Subcutaneous abdominal adipose tissue (tissue), 5 donors: ENCODE results near the gene MYOF.

Experiments used
- H3K27ac ChIP-seq: one replicate; pipeline ENCODE4 v1.7.0; 2013; ENCODE audit warnings: low read depth, mild to moderate bottlenecking, inconsistent platforms, low read length, moderate library complexity
- H3K27me3 ChIP-seq, 5 donors: one replicate each; pipeline ENCODE4 v1.7.0; 2013; ENCODE audit warnings: low read length in 5 of 5, inconsistent platforms in 1 of 5; ENCODE audit not compliant: control insufficient read depth in 5 of 5, insufficient read depth in 4 of 5
- H3K36me3 ChIP-seq, 5 donors: one replicate each; pipeline ENCODE4 v1.7.0; 2013; ENCODE audit warnings: low read length in 5 of 5; ENCODE audit not compliant: control insufficient read depth in 5 of 5, insufficient read depth in 5 of 5
- H3K4me1 ChIP-seq, 5 donors: one replicate each; pipeline ENCODE4 v1.7.0; 2013; ENCODE audit warnings: low read length in 5 of 5, mild to moderate bottlenecking in 3 of 5, moderate library complexity in 1 of 5; ENCODE audit not compliant: control insufficient read depth in 5 of 5, insufficient read depth in 5 of 5
- H3K4me3 ChIP-seq, 5 donors: one replicate each; pipeline ENCODE4 v1.7.0; 2013; ENCODE audit warnings: low read length in 5 of 5, low read depth in 1 of 5
- H3K9ac ChIP-seq, 5 donors: one replicate each; pipeline ENCODE4 v1.7.0; 2013; ENCODE audit warnings: low read length in 5 of 5, mild to moderate bottlenecking in 4 of 5, moderate library complexity in 3 of 5
- H3K9me3 ChIP-seq, 5 donors: one replicate each; pipeline ENCODE4 v1.7.0; 2013; ENCODE audit warnings: low read length in 5 of 5; ENCODE audit not compliant: control insufficient read depth in 5 of 5
- donor health status: healthy.
- donor health status: healthy.
- donor health status: healthy.
- donor health status: healthy.
- donor health status: healthy.

Gene MYOF

DNA sequence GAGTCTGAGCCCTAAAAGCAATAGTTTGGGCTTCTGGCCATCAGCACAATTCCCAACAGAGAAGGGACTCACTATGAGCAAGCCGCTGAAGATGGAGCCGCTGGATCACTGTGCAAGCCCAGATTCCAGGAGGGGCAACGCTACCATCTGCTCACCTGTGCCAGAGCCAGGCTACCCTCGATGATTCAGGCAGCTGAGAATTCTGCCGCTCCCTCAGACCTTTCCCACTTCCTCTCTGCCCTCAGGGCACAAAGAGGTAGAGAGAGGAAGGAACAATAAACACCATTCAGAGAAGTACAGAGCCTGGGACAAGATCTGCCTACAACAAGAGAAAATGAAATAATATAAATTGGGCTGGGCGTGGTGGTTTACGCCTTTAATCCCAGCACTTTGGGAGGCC, 98.1 kb downstream of the MYOF start:
- H3K27ac ChIP-seq = peak overlapping the region; percentile 12
- H3K9ac ChIP-seq = no peak overlapping the region
- H3K36me3 ChIP-seq = peaks cover 12 to 65% (median 38%) of the 10 kb centered on the region in 5 donors
- no peak overlapping the region for H3K4me3 ChIP-seq
- peaks cover 2 to 31% (median 16%) of the 10 kb centered on the region in 5 donors for H3K4me1 ChIP-seq
- H3K27me3 ChIP-seq = no peaks in the 10 kb centered on the region
- no peaks in the 10 kb centered on the region for H3K9me3 ChIP-seq

DNA sequence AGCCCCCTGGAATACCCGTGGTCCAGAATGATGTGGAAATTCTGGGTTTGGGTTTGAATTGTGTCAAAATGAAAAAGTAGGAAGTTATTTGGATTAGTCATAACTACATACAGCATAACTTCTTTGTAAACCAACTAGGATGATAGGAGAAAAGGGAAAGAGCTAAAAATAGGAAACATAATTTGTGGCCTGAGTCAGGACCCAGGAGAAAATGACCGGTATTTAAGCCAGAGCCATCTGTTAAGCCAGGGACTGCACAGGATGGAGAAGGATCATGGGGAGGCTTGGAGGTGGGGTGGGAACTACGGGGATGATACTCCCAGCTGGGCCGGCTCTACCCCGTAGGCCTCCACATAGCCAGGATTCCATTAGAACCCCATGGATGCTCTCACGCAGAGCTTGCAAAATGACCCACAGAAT, 98.6 kb downstream of the MYOF start:
- H3K4me1 ChIP-seq = peaks cover 2 to 31% (median 16%) of the 10 kb centered on the region in 5 donors
- H3K36me3 ChIP-seq = peaks cover 12 to 67% (median 42%) of the 10 kb centered on the region in 5 donors
- no peaks in the 10 kb centered on the region for H3K27me3 ChIP-seq
- no peak overlapping the region for H3K9ac ChIP-seq
- H3K27ac ChIP-seq = peak overlapping the region; percentile 24
- no peaks in the 10 kb centered on the region for H3K9me3 ChIP-seq
- H3K4me3 ChIP-seq = no peak overlapping the region

DNA sequence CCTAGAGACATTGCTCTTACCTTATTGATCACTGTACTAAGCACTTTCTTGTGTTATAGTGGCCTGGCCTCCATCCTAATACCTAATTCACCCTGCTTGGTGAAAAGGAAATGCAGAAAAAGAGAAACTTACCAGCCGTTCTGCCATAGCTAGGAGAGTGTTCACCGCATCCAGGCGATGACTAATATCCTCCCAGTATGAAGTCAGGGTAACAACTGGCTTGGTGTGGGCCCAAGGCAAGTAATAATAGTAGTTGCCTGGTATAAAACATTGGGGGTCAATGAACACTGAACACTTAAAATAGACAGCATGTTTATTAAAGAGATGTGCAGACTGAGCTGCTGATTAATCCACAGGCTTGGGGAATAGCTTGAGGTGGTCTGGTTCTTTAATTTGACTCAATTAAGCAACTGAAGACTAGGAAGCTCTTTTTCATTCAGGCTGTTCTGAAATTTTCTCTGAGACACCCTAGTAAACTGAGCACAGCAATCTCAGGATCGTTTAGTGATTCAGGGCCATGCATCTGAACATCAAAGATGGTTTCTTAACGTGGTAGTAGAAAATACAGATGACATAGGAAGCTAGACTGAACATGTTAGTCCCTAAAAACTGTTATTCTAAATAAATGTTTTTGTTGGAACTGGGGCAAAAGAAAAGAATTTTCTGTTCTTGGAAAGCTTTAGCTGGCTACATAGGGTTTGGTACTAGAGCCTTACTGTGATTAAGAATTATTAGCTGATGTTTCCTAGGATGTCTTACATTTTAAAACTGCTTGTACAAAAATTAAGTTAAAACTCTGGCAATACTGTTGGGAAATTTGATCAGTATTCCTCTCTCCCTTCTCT, 102.2 kb downstream of the MYOF start:
- H3K9me3 ChIP-seq = no peaks in the 10 kb centered on the region
- H3K36me3 ChIP-seq = peaks cover 19 to 51% (median 41%) of the 10 kb centered on the region in 5 donors
- peak overlapping the region in 1 of 5 donors; percentile 3 for H3K9ac ChIP-seq
- H3K4me1 ChIP-seq = peaks cover 0 to 22% (median 13%) of the 10 kb centered on the region in 5 donors
- no peaks in the 10 kb centered on the region for H3K27me3 ChIP-seq
- no peak overlapping the region for H3K27ac ChIP-seq
- no peak overlapping the region for H3K4me3 ChIP-seq

DNA sequence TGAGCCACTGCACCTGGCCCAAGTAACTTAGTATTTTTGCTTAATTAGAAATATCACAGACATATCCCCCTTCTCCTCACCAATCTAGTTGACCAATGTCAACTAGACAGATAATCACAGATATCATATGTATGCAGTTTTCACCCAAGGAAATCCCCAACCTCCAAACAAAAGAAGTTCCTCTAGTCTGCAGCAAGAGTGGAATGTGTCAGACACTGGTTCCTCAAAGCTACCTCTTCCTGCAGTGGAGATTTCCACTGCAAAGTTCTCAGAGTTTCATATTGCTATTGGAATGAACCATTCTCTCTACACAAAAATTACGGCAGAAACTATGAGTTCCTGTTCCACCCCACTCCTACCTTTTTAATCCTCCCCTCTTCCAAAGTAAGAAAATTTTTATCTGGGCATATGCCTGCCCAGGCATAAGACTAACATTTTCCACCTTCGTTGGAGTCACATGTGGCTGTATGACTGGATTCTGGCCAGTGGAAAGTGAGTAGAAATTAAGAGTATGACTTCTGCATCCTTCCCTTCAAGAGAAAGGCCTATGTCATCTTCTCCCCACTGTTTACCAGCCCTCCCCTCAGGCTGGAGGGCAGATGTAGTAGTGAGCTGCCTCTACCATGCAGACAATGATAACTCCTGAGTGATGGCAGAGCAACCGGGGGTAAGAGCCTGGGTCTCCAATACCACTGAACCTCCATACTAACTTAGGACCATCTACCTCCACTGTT, 103.0 kb downstream of the MYOF start:
- H3K9ac ChIP-seq = peak overlapping the region in 1 of 5 donors; percentile 3
- H3K27ac ChIP-seq = no peak overlapping the region
- H3K36me3 ChIP-seq = peaks cover 22 to 53% (median 46%) of the 10 kb centered on the region in 5 donors
- H3K27me3 ChIP-seq = no peaks in the 10 kb centered on the region
- H3K9me3 ChIP-seq = no peaks in the 10 kb centered on the region
- H3K4me1 ChIP-seq = peaks cover 0 to 21% (median 13%) of the 10 kb centered on the region in 5 donors
- no peak overlapping the region for H3K4me3 ChIP-seq

DNA sequence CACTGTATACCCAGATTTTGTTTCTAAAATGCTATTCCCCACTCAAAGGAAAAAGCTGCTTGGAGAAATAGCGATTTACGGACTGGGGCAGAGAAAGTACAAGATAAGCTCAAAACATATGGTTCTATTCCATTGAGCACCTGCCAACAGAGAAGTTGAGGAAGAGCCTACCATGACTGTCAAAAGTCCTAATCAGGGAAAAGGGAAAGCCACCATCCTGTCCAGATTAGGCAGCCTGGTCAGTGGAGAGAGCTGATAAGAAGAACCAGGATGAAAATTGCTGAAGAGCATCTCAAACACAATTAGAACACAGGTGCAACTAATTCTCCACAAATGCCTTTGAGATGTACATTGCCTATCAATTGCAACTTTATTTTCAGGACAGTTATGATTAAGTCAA, 104.1 kb downstream of the MYOF start:
- peaks cover 0 to 11% (median 9%) of the 10 kb centered on the region in 5 donors for H3K4me1 ChIP-seq
- H3K4me3 ChIP-seq = no peak overlapping the region
- H3K9ac ChIP-seq = no peak overlapping the region
- H3K36me3 ChIP-seq = peaks cover 24 to 58% (median 47%) of the 10 kb centered on the region in 5 donors
- no peaks in the 10 kb centered on the region for H3K9me3 ChIP-seq
- H3K27ac ChIP-seq = no peak overlapping the region
- no peaks in the 10 kb centered on the region for H3K27me3 ChIP-seq

DNA sequence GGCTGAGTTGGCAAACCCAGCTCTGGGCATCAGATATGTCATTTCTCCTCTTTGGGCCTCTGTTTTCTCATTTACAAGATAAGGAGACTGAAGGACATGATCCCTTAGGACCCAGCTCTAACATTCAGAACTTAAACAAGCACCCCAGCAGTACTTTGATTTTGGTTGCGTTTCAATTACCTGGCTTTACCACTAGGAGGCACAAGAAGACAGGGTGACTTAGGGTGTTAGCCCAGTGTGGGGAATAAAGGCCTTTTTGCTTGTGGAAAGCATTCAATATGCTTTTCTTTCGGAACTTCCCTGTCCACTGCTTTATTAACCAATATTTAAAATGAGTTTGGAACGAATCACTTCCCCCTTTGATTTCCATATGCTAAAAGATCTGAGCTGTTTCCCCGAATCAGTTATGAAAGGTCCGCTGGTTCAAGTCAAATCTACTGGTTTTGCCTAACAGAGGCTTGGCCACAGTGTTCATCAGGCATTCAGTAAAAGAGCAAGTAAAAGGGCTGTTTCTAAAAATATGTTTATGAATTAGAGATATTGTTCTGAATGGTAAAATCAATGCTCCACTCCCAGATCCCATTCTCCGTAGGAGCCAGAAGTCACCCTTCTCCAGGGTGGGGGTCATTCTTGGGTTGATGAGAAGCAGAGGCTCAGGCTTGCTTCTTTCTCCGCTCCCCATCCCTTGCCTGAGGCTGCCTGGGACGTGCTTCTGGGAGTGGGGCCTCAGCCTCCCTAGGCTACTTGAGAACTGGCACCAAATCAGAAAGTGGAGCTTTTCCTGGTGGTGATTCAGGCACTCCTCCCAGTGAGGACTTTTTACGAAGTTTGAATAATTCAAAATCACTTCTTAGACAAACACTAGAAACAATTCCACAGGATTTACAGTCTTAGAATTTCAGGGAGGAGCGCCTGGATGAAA, 105.5 kb downstream of the MYOF start:
- Histone ChIP-seq H3K9me3 (no peaks in the 10 kb centered on the region), H3K27me3 (no peaks in the 10 kb centered on the region), H3K27ac (peak overlapping the region; percentile 21), H3K4me1 (peaks cover 0 to 11% (median 9%) of the 10 kb centered on the region in 5 donors), H3K4me3 (no peak overlapping the region), H3K36me3 (peaks cover 35 to 69% (median 59%) of the 10 kb centered on the region in 5 donors), H3K9ac (peak overlapping the region in 1 of 5 donors; percentile 53)

DNA sequence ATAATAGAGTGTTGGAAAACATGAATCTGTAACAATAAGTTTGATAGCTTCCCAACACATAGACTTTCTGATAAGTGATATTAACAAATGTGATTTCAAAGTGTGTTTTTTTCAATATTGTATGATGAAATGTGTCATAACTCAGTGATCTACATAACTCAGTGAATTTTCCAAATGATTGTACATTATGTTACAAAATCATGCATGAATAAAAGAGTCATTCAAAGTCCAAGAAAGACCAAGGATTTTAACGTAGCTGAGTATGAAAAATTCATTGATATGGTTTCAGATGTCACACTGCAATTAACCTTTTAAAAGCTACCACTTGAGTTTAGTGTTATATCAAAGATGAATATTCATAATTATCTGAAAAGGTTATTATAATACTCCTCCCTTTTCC, 111.2 kb downstream of the MYOF start:
- no peaks in the 10 kb centered on the region for H3K9me3 ChIP-seq
- H3K36me3 ChIP-seq = peaks cover 34 to 69% (median 61%) of the 10 kb centered on the region in 5 donors
- no peak overlapping the region for H3K27ac ChIP-seq
- peaks cover 0 to 6% (median 4%) of the 10 kb centered on the region in 5 donors for H3K4me1 ChIP-seq
- no peak overlapping the region for H3K9ac ChIP-seq
- H3K4me3 ChIP-seq = no peak overlapping the region
- H3K27me3 ChIP-seq = no peaks in the 10 kb centered on the region

DNA sequence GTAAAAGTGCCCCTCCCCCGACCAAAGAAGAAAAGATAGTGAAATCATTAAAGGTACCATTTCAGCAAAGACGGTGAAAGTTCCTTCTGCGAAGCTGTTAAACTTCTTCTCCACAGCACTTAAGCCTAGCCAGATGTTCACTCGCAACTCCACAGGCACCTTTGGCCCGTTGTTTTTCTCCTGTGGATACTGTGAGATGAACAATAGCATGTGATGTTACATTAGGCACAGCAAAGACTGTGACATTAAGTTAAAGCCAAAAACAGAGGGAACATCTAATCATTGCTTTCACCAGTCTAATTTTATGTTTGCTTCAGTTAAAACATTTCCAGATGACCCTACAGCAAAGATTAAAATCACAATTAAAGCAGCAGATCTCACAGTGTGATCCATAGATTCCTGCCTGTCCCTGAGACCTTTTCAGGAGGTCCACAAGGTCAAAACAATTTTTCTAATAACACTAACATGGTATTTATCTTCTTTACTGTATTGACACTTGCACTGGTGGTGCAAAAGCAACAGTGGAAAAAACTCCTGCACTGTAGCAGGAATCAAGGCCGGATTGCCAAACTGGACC, 112.5 kb downstream of the MYOF start:
- Histone ChIP-seq H3K4me3 (no peak overlapping the region), H3K27me3 (no peaks in the 10 kb centered on the region), H3K4me1 (peaks cover 0 to 10% (median 5%) of the 10 kb centered on the region in 5 donors), H3K36me3 (peaks cover 32 to 71% (median 58%) of the 10 kb centered on the region in 5 donors), H3K27ac (no peak overlapping the region), H3K9ac (no peak overlapping the region), H3K9me3 (no peaks in the 10 kb centered on the region)

DNA sequence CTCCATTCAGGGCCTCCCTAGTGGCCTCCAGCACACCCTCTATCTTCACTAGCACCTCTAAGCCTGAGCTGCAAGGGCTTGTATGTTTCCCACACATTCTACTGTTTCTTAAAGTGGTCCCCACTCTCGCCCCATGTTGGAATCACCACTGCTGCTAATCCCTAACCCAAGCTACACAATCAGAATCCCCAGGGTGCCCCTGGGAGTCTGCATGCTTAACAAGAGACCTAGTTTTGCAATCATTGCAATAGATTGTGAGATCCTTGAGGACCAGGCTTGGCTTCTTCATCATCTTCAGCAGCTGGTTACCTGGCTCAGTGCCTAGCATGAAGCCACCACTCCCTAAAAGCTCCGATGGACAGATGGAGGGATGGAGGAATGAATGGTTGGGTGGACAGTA, 113.9 kb downstream of the MYOF start:
- no peak overlapping the region for H3K9ac ChIP-seq

More for the DNA sequence above, 113.9 kb downstream of the MYOF start:
- Histone ChIP-seq H3K36me3 (peaks cover 29 to 68% (median 63%) of the 10 kb centered on the region in 5 donors), H3K4me3 (no peak overlapping the region), H3K4me1 (peaks cover 0 to 10% (median 5%) of the 10 kb centered on the region in 5 donors), H3K27me3 (no peaks in the 10 kb centered on the region), H3K9me3 (no peaks in the 10 kb centered on the region), H3K27ac (no peak overlapping the region)
